HG03196 (cell line): ENCODE measurements around the gene OLFML3.
A peak's percentile ranks its signal among the peaks of the same experiment; 100 is the strongest.

Experiments used
- ATAC-seq: cut with Tn5 transposase; IDR thresholded peaks from one replicate; pipeline ENCODE4 v1.9.1; 2021; ENCODE audit not compliant: unreplicated experiment

Gene OLFML3

GRCh38 chr1:113978863-113979702 lies at the start of gene OLFML3:
OLFML3 (plus strand) TSS chr1:113979474; CDS start chr1:113979517, 43 bp downstream.
- ATAC-seq = no peak

- ATAC-seq = peak; percentile 32
These were observed 49.4 kb upstream of the OLFML3 start for GRCh38 chr1:113929750-113930498.

GRCh38 chr1:113930499-113931161 lies 48.6 kb upstream of the OLFML3 start:
- peak; percentile 27 for ATAC-seq

- no peak for ATAC-seq
These were observed 47.8 kb upstream of the OLFML3 start for GRCh38 chr1:113931451-113931851.

GRCh38 chr1:113934006-113934405 lies 45.3 kb upstream of the OLFML3 start:
- ATAC-seq = no peak

- ATAC-seq = no peak
These were observed 44.7 kb upstream of the OLFML3 start for GRCh38 chr1:113934511-113935055.

- ATAC-seq = no peak
These were observed 44.1 kb upstream of the OLFML3 start for GRCh38 chr1:113935176-113935575.

- no peak for ATAC-seq
These were observed 43.3 kb upstream of the OLFML3 start for GRCh38 chr1:113935970-113936369.

GRCh38 chr1:113937146-113937545 lies 42.1 kb upstream of the OLFML3 start:
- ATAC-seq = no peak

GRCh38 chr1:113938192-113938591 lies 41.1 kb upstream of the OLFML3 start:
- ATAC-seq = no peak

GRCh38 chr1:113940365-113941244 lies 38.7 kb upstream of the OLFML3 start:
- ATAC-seq = no peak

- ATAC-seq = no peak
These were observed 38.1 kb upstream of the OLFML3 start for GRCh38 chr1:113941245-113941559.

- ATAC-seq = no peak
These were observed 36.7 kb upstream of the OLFML3 start for GRCh38 chr1:113942527-113942926.

GRCh38 chr1:113943028-113943811 lies 36.1 kb upstream of the OLFML3 start:
- ATAC-seq = no peak

- no peak for ATAC-seq
These were observed 33.9 kb upstream of the OLFML3 start for GRCh38 chr1:113945329-113945728.

GRCh38 chr1:113946112-113946511 lies 33.2 kb upstream of the OLFML3 start:
- no peak for ATAC-seq

- no peak for ATAC-seq
These were observed 32.4 kb upstream of the OLFML3 start for GRCh38 chr1:113946678-113947387.

- ATAC-seq = no peak
These were observed 31.7 kb upstream of the OLFML3 start for GRCh38 chr1:113947388-113948107.
